Measurements from ENCODE around the gene ACE.

- TF ChIP-seq CTCF (IDR thresholded peaks at IDR 0.05) (no peak), POLR2A (IDR thresholded peaks at IDR 0.05) (no peak)
These were observed 58.1 kb downstream of the ACE start for GRCh38 chr17:63534816-63535455.

Measured in lower leg skin (tissue), 3 donors.